HG02798 (cell line): ENCODE data around the gene CTSA.
A peak's percentile ranks its signal among the peaks of the same experiment; 100 is the strongest.

Source experiments
- ATAC-seq: cut with Tn5 transposase; IDR thresholded peaks from one replicate; pipeline ENCODE4 v1.9.1; 2021; ENCODE audit warnings: mild to moderate bottlenecking; ENCODE audit not compliant: unreplicated experiment, poor library complexity

CTSA gene

DNA sequence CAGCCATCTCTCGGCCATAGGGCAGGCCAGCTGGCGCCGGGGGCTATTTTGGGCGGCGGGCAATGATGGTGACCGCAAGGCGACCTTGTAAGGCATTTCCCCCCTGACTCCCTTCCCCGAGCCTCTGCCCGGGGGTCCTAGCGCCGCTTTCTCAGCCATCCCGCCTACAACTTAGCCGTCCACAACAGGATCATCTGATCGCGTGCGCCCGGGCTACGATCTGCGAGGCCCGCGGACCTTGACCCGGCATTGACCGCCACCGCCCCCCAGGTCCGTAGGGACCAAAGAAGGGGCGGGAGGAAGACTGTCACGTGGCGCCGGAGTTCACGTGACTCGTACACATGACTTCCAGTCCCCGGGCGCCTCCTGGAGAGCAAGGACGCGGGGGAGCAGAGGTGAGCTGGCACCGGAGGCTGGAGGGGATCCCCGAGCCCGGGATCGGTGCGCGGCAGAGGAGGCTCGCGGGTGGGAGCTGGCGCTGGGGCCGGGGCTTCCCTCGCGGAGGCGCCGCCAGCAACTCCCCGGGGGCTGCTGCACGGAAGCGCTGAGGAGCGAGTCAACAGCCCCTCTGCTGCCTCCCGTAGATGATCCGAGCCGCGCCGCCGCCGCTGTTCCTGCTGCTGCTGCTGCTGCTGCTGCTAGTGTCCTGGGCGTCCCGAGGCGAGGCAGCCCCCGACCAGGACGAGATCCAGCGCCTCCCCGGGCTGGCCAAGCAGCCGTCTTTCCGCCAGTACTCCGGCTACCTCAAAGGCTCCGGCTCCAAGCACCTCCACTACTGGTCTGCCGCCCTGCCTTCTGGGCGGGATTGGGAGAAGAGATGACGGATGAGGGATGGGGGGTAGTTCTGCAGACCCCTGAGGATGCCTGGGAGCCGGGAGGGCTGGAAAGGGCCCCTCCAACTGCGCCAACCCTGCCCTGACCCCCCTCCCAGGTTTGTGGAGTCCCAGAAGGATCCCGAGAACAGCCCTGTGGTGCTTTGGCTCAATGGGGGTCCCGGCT, at the start of gene CTSA, which contains the start of gene NEURL2:
Gene CTSA, plus strand, starts transcription at position 351 of the 999 bp plus-strand sequence. Its CDS starts 234 bp downstream, at position 585.
Gene NEURL2, minus strand, starts transcription at position 224 of the 999 bp plus-strand sequence. Its CDS starts 217 bp downstream, at position 7.
- peak; percentile 89 for ATAC-seq

DNA sequence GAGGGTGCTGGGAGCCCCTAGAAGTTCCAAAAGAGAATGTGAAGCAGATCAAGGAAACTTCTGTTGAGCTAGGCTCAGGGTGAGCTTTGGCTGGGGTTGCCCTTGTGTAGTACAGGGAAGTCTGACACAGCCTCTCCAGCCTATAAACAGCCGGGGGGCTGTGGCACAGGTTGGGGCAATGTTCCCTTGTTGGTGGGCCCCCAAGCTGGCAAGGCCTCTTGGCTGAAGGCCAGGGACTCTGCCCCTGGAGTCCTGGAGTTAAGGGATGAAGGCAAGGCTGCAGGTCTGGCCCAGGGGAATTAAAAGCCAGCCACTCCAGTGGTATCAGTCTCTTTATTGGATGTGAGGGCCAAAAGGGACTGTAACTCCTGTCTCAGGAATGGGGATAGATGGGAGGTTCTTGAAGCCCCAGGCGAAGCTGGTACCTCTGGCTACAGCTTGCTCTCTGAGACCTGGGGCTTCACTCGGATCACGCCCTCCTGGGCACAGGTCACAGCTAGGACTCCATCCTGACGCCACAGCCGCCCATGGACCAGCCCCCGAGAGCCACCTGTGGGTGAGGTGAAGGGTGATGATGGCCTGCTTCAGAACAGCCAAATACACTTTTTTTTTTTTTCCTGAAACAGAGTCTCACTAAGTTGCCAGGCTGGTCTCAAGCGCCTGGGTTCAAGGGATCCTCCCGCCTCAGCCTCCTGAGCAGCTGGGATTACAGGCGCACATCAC, 49.6 kb upstream of the CTSA start:
- no peak for ATAC-seq

DNA sequence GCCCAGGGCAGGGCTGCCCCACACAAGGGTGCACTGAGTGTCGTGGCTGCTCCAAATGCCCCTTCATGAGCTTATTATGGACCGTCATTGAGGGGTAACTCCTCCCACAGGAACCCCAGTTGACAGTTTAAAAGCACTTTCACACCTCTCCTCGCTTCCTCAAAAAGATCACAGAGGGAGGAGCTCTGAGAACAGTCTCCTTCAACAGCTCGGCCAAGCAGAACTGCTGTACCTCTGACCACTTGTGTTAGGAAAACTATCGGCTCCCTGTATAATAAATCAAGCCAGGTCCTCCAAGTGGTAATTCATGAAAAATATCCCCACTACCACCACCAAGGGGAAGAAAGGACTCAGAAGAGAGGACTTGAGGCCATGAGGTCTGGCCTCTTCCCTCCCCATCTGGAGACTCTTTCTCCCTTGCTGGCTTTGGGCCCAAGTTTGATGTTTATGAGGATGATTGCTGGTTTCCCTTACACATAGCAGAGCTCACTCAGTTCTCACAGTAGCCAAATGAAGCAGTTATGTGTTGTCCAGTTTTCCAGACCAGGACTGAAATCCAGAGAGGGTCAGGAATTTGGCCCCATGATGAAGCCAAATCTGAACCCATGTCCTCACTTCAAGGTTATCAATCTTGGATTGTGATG, 48.8 kb upstream of the CTSA start:
- ATAC-seq: no peak

DNA sequence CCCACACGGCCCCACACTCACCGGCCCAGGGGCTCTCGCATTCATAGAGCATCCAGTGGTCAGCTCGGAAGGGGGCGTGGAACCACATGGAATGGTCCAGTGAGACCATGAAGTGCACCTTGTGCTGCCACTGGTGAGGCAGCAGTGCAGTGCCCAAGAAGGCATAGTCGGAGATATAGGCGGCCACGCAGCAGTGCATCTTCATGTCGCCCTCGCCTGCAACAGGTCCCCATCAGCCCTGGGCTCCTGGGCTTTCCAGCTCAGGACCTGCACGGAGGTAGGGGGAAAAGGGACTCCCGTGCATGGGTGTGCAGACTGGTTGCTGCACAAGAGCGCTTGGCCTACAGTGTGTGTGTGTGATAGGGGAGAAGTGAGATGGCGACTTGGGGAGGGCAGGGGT, 47.6 kb upstream of the CTSA start:
- no peak for ATAC-seq

DNA sequence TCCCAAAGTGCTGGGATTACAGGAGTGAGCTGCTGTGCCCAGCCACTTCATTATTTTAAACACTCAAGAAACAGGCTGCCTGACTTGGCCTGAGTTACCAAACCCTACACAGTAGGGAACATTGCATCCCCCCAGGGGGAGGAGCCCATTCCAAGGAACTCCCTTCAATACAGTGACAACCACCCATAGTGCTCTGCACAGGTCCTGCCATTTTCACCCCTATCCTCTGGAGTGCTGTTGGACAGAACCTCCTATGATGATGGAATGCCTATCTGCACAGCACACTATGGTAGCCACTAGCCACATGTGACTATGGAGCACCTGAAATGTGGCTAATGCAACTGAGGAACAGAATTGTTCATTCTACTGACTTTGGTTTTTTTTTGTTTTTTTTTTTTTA, 45.7 kb upstream of the CTSA start:
- ATAC-seq: no peak

DNA sequence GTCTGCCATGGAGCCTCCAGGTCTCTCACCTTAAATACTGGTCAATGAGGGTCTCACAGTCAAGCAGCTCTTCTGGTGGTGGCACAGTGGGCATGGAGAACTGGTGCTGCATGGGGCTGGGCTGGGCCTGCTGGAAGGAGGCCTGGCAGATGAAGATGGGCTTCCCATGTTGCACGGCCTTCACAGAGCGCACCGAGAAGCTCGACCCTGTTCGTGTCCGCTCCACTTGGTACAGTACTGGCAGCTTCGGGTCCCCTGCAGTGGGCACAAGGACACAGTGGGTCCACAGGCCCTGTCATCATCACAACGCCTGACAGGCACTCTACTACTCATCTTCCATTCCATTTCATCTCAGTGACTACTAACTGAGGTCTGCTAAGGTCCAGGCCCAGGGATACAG, 42.7 kb upstream of the CTSA start:
- ATAC-seq: no peak

DNA sequence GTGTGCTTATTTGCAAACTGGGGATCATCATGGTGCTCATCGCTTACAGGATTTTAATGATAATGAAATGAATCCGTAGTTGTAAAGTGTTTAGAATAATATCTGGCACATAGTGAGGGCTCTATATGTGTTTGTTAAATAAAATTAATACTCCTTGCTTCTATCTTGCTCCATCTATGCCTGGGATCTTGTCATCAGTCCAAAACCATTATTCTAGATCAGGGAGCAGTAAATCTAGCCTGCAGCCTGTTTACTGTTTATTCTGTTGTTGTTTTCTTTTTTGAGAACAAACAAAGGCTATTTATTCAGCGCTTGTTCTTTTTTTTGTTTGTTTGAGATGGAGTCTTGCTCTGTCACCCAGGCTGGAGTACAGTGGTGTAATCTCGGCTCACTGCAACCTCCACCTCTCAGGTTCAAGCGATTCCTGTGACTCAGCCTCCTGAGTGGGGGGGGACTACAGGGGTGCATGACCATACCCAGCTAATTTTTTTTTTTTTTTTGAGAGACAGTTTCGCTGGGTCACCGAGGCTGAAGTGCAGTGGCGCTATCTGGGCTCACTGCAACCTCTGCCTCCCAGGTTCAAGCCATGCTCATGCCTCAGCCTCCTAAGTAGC, 42.1 kb upstream of the CTSA start:
- ATAC-seq: no peak

DNA sequence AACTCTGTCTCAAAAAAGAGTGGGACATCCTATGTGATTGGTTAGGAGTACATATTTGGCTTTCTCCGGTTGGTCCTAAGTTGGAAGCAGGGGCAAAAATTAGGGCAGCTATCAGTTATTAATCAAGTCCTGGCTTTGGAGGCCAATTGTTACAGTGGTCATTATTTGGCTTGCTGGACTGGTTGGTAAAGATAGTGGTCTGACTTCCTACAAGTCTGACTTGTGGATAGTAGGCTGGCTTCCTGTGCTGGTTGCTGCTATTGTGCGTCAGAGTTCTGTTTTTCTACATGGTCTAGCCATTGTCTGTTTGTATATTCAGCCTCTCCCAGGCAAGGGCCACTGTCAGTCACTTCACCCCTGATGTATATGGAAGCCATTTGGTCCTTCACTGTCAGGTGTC, 40.9 kb upstream of the CTSA start:
- no peak for ATAC-seq

DNA sequence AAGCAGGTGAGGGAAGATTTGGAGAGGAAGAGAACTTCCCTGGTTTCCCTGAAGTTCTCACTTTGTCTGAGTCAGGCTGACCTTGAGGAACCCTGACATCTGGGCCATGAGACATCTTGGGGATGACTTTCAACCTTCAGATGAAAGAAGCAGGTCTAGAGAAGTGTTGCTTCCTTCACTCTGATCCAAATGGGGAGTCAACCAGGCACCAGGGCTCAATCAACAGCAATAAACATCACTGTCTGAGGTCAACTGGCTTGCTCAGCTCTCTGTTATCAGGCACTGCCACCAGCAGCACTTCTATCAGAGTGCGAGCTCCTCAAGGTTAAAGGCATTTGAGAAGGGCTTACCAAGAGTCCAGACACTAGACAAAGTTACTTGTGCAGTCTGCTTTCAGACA, 40.2 kb upstream of the CTSA start:
- ATAC-seq: no peak

DNA sequence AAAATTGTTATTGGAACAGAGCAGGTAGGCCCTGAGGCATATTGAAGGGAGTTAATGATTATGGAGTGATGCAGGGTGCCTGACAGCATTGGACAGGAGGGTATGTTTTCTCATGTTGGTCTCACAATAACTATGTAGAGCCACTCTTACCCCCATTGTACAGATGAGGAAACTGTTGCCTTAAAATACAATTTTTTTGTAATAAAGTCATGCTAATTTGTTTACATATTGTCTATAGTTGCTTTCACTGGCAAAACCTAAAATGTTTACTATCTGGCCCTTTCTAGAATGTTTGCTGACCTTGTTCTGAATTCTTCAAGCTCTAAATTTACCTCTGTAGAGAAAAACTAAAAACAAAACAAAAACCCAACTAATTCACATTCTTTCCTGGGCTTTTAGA, 39.6 kb upstream of the CTSA start:
- ATAC-seq: no peak

DNA sequence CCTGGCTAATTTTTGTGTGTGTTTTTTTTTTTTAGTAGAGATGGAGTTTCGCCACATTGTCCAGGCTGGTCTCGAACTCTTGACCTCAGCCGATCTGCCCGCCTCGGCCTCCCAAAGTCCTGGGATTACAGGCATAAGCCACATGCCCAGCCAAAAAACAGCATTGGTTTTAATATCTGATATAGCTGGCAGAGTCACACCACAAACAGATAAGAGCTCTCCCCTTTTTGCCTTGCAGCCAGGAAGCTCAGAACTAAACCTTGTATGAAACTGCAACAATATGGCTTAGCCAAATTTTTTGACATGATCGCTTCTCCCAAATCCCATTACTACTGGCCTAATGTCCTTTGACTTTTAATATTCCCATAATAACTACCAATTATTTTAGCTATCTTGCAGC, 38.8 kb upstream of the CTSA start:
- ATAC-seq: no peak

DNA sequence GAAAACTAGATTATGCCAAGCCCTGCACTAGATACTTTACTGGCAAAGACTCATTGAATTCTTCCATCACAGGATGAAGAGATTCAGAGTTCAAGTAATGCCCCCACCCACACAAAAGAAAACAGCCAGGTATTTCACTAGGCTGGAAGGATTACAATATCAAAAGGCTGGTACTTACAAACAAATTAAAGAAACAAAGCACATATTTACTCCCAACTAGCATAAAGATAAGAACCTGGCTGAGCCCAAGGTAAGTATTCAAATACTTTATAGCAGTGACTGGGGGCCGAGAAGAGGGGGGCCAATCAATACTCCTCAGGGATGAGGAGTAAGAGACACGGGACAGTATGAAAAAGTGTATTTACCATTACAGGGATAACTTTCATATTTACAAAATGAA, 37.7 kb upstream of the CTSA start:
- no peak for ATAC-seq

DNA sequence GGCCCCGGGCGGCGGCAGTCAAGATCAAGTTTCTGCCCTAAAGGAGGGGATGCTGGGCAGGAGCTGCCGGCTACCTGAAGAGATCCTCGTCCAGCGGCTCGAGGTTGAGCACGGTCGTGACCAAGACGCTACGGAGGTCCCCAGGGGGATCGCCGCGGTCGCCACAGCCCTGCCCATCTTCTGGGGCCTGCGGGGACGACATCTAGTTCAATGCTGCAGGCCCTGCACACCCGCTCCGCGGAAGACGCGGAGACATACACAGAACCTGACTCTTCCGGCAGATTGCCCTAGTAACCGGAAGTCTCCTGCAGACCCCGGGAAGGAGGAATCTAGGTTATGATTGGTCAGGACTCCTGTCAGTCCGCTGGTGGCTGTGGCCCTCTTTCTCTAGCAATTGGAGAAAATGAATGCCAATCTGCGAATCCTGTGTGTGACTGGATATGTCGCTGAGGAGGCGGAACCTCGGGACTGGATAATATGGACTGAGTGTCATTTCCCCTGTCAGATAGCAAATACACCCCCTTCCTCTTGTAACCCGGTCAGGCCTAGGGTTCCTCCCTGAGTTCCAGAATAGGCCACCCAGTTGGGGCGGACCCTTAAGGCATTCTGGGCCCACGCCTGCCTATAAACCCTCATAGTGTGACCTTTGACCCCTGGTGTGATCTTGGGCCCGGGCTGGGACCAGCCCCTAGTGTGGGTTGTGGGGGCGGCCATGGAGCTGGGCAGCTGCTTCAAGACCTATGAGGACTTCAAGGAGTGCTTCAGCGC, 33.8 kb upstream of the CTSA start, which contains the start of the genes ACOT8 and ZSWIM3:
Gene ACOT8, minus strand, starts transcription at position 279 of the 768 bp plus-strand sequence. Its CDS starts 77 bp downstream, at position 202.
Gene ZSWIM3, plus strand, starts transcription at position 501 of the 768 bp plus-strand sequence. Its CDS starts 212 bp downstream, at position 713.
- peak; percentile 98 for ATAC-seq

DNA sequence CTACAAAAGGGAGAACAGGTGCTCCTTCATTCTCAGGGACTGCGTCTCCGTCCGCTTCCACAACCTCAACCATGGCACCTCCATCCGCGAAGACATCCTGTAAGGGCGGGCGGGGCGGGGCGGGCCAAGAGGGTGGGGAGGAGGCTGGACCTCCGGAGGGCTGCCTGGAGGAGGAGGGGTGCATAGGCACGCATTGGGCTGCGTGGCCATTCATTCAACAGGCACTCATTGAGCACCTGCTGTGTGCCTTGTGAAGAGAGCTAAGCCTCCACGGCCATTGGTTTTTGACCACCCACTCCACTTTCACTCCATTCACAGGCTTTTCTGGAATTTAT, 33.3 kb upstream of the CTSA start:
- peak; percentile 25 for ATAC-seq

DNA sequence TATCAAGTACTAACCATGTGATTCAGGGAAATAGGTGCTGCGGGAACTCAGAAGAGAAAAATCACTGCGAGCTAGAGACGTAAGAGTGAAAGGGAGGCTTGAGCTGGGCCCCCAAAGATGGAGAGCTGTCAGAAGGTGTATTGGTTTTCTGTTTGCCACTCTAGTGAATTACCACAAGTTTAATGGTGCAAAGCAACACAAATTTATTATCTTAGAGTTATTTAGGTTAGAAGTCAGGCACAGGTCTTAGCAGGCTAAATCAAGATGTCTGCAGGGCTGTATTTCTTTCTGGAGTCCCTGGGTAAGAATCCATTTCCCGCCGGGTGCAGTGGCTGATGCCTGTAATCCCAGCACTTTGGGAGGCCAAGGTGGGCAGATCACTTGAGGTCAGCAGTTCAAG, 31.2 kb upstream of the CTSA start:
- no peak for ATAC-seq

DNA sequence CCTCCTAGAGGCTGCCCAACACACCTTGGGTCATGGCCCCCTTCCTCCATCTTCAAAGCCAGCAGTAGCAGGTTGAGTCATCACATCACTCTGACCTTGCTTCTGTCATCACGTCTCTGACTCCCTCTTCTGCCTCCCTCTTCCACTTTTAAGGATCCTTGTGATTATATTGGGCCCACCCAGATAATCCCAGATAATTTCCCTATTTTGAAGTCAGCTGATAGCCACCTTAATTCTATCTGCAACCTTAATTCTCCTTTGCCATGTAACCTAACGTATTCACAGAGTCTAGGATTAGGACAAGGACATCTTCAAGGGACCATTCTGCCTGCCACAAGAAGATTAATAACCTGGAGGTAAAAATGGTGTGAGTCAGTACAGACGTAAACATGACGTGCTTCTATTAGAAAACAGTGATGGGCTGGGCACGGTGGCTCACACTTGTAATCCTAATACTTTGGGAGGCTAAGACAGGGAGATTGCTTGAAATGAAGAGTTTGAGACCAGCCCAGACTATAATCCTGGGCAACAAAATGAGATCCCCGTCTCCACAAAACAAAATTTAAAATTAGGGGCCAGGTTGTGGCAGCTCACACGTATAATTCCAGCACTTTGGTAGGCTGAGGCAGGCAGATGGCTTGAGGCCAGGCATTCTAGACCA, 30.4 kb upstream of the CTSA start:
- ATAC-seq: no peak

DNA sequence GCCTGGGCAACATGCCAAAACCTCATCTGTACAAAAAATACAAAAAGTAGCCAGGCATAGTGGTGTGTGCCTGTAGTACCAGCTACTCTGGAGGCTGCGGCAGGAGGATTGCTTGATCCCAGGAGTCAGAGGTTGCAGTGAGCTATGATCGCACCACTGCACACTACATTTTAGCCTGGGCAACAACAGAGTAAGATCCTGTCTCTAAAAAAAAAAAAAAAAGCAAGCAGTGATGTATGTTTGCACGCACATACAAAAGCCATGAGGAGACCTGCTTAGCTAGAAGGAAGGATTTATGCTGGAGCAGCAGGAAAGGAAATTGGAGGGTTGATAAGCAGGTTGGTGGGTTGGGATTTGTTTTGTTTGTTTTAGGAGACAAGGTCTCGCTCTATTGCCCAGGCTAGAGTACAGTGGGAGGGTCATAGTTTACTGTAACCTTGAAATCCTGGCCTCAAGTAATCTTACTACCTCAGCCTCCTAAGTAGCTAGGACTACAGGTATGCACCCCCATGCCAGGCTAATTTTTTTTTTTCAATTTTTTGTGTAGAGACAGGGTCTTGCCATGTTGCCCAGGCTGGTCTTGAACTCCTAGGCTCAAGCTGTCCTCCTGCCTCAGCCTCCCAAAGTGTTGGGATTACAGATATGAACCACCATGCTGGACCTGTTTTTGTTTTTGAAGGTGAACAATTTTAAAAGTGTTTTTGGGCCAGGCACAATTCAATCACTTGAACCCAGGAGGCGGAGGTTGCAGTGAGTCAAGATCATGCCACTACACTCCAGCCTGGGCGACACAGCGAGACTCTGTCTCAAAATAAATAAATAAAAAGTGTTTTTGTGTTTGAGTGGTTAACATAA, 29.7 kb upstream of the CTSA start:
- no peak for ATAC-seq
